ENCODE measurements around the gene LRRFIP1. TPM values are rescaled to one million over a fixed set of nuclear protein-coding genes. Genes with fewer than 3 reads are reported as not detected.

Gene LRRFIP1
- total RNA-seq, 4 donors from 2014 or later: 142 to 213 (median 191) TPM

DNA sequence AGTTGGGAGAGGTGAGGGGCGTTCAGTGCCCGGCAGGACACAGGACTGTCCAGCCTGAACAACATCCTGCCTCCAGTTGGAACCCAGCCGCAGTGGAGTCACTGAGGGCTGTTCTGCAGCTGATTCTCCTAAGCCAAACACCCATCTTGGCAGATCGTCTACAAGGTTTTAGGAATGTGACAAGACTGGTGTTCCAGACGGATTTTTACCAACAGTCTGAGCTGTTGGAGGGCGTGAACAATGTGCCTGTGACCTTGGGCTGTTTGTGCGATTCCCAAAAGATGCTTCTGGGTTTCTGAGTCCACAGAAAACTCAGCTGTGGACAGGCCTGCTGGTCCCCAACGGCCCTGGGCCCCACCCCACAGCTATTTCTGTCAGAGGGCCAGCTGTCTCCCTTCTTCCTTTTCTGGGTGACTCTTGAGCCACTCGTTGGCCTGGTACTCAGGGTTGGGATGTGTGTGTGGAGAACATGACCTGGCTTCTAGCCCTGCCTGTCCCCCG is 5.7 kb downstream of the LRRFIP1 start:
- intact Hi-C loops (cut with DNase I): loop anchor here (10.0 kb wide), 1 partner anchor 118 kb away; no protein-coding TSS in a partner anchor
- Histone ChIP-seq H3K4me3 (no peak overlapping the region), H3K9me3 (no peaks in the 10 kb centered on the region), H3K27ac (replicated peaks in 1 of 4) (peak overlapping the region; percentile 73 to 80 (median 77)), H3K27me3 (no peaks in the 10 kb centered on the region), H3K4me1 (peaks cover 50 to 62% (median 54%) of the 10 kb centered on the region in 4 donors), H3K36me3 (peaks cover 0 to 9% (median 2%) of the 10 kb centered on the region in 4 donors)
- TF ChIP-seq POLR2A (IDR thresholded peaks at IDR 0.05; ENCODE audit: low read depth) (no peak), POLR2AphosphoS5 (IDR thresholded peaks at IDR 0.05) (peak; percentile 30 to 37)
- 38% methylated on average over 9 of the region's 10 CpGs for WGBS
- DNase-seq (ENCODE audit: extremely low spot score): no peak

DNA sequence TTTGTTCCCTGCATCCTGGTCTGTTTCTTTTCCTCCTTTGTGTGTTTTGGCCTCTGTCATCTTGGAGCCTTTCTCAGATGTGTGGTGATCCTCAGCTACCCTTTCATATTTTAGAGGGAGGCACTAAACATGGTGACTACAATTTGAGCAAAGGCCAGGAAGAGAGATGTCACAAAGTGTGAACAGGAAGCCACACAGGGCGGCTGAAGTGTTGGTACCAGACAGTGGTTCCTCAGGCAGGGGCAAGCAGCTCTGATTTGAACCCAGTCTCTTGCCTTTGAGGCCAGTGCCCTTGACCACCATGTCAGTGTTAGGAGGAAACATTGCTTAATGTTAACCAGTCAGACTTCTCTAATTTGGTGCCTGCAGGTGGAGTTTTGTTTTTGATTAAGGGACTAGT is 9.2 kb downstream of the LRRFIP1 start:
- WGBS: 75% methylated on average over 1 of the region's 1 CpG
- H3K9me3 ChIP-seq: no peaks in the 10 kb centered on the region
- intact Hi-C loops (cut with DNase I): loop anchor here (10.0 kb wide), 1 partner anchor 122 kb away; no protein-coding TSS in a partner anchor
- peaks cover 0 to 8% (median 0%) of the 10 kb centered on the region in 4 donors for H3K36me3 ChIP-seq
- H3K27me3 ChIP-seq: no peaks in the 10 kb centered on the region
- DNase-seq (ENCODE audit: extremely low spot score): no peak
- no peak overlapping the region for H3K27ac ChIP-seq (replicated peaks in 1 of 4)
- no peak overlapping the region for H3K4me3 ChIP-seq
- no peak for TF ChIP-seq EP300 (IDR thresholded peaks at IDR 0.05)
- TF ChIP-seq, protein P1, sequence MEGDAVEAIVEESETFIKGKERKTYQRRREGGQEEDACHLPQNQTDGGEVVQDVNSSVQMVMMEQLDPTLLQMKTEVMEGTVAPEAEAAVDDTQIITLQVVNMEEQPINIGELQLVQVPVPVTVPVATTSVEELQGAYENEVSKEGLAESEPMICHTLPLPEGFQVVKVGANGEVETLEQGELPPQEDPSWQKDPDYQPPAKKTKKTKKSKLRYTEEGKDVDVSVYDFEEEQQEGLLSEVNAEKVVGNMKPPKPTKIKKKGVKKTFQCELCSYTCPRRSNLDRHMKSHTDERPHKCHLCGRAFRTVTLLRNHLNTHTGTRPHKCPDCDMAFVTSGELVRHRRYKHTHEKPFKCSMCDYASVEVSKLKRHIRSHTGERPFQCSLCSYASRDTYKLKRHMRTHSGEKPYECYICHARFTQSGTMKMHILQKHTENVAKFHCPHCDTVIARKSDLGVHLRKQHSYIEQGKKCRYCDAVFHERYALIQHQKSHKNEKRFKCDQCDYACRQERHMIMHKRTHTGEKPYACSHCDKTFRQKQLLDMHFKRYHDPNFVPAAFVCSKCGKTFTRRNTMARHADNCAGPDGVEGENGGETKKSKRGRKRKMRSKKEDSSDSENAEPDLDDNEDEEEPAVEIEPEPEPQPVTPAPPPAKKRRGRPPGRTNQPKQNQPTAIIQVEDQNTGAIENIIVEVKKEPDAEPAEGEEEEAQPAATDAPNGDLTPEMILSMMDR (IDR thresholded peaks at IDR 0.05): no peak
- TF ChIP-seq POLR2AphosphoS5 (IDR thresholded peaks at IDR 0.05): no peak
- no peak for TF ChIP-seq POLR2A (IDR thresholded peaks at IDR 0.05; ENCODE audit: low read depth)
- H3K4me1 ChIP-seq: peaks cover 18 to 44% (median 28%) of the 10 kb centered on the region in 4 donors

DNA sequence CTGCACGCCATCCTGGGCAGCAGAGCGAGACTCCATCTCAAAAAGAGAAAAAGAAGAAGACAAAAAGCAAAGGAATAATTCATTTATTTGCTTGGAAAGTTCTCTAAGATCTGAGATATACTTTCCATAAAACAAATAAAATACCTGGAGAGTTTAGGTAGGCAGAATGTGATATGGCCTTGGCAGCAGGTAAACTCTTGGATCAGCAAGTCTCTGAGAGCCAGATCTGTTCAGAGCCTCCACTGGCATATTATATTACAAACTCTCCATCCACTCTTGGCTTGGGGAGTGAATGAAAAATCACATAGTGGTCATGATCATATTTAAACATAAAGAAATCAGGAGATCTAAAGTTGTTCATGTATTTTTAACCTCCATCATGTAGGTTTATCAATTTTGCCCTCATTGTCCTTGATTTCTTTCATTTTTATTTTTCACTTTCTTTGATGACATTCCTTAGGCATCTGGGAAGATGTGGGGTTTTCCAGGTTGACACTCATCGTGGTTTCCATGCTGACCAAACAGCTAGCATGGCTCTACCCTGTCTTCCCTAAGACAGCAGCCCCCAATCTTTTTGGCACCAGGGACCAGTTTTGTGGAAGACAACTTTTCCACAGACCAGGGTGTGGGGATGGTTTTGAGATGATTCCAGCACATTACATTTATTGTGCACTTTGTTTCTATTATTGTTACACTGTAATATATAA is 10.2 kb downstream of the LRRFIP1 start:
- Histone ChIP-seq H3K27ac (replicated peaks in 1 of 4) (no peak overlapping the region), H3K4me3 (no peak overlapping the region), H3K36me3 (no peaks in the 10 kb centered on the region), H3K27me3 (no peaks in the 10 kb centered on the region), H3K4me1 (peaks cover 12 to 35% (median 18%) of the 10 kb centered on the region in 4 donors), H3K9me3 (no peaks in the 10 kb centered on the region)
- intact Hi-C loops (cut with DNase I): loop anchor here (10.0 kb wide), 1 partner anchor 123 kb away; no protein-coding TSS in a partner anchor
- TF ChIP-seq EP300 (IDR thresholded peaks at IDR 0.05): no peak
- TF ChIP-seq POLR2A (IDR thresholded peaks at IDR 0.05; ENCODE audit: low read depth): no peak
- TF ChIP-seq POLR2AphosphoS5 (IDR thresholded peaks at IDR 0.05): no peak
- TF ChIP-seq, protein P1 (IDR thresholded peaks at IDR 0.05): no peak
- WGBS: 72% methylated on average over 3 of the region's 3 CpGs
- no peak for DNase-seq (ENCODE audit: extremely low spot score)

DNA sequence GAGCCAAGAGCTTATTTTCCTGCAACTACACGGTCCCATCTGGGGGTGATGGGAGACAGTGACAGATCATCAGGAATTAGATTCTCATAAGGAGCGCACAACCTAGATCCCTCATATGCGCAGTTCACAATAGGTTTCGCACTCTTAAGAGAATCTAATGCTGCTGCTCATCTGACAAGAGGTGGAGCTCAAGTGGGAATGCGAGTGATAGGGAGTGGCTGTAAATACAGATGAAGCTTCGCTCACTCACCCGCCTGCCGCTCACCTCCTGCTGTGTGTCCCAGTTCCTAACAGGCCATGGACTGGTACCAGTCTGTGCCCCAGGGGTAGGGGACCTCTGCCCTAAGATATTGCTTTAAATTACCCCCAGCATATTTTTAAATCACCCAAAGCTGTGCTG is 10.8 kb downstream of the LRRFIP1 start:
- Histone ChIP-seq H3K4me3 (no peak overlapping the region), H3K9me3 (no peaks in the 10 kb centered on the region), H3K27me3 (no peaks in the 10 kb centered on the region), H3K27ac (replicated peaks in 1 of 4) (no peak overlapping the region), H3K36me3 (no peaks in the 10 kb centered on the region), H3K4me1 (peaks cover 6 to 32% (median 12%) of the 10 kb centered on the region in 4 donors)
- no peak for DNase-seq (ENCODE audit: extremely low spot score)
- TF ChIP-seq EP300 (IDR thresholded peaks at IDR 0.05): no peak
- TF ChIP-seq, protein P1 (IDR thresholded peaks at IDR 0.05): no peak
- TF ChIP-seq POLR2A (IDR thresholded peaks at IDR 0.05; ENCODE audit: low read depth): no peak
- TF ChIP-seq POLR2AphosphoS5 (IDR thresholded peaks at IDR 0.05): no peak
- intact Hi-C loops (cut with DNase I): loop anchor here (10.0 kb wide), 1 partner anchor 123 kb away; no protein-coding TSS in a partner anchor
- 88% methylated on average over 8 of the region's 8 CpGs for WGBS

DNA sequence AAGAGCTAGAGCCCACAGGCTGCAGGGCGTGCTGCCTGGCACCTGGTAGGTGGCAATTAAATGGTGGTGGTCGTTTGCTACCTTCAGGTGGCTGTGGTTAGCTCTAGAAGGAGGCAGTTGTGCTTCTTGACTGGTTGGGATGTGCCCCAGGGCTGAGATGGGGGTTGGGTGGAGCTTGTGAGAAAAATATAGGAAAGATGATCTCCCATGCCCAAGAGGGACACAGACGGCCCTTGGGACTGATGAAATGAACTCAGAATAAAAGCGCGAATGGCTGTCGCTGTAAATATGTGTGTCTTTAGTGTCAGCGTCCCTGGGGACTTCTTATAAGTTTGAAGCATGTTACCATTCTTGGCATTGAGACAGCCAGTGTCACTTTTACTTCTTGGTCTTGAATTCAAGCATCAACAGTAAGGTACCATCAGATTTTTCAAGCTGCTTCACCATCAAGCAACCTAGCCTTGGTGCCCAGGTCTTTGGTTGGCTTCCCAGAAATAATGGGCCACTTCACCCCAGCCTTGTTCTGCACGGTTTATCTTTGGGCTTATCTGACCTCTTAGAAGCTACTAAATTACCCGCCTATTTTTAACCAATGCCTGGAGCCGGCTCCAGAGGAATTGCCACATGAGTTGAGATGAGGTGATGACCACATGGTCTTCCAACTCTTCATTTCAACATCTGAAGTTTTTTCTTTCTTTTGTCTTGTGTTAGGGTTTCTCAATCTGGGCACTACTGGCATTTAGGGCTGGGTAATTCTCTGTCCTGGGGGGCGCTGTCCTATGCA is 11.9 kb downstream of the LRRFIP1 start:
- Histone ChIP-seq H3K4me1 (peaks cover 0 to 24% (median 5%) of the 10 kb centered on the region in 4 donors), H3K4me3 (no peak overlapping the region), H3K9me3 (no peaks in the 10 kb centered on the region), H3K36me3 (no peaks in the 10 kb centered on the region), H3K27me3 (no peaks in the 10 kb centered on the region), H3K27ac (replicated peaks in 1 of 4) (no peak overlapping the region)
- WGBS: 82% methylated on average over 11 of the region's 11 CpGs
- intact Hi-C loops (cut with DNase I): loop anchor here (10.0 kb wide), 1 partner anchor 124 kb away; no protein-coding TSS in a partner anchor
- DNase-seq (ENCODE audit: extremely low spot score): no peak
- no peak for TF ChIP-seq EP300 (IDR thresholded peaks at IDR 0.05)
- no peak for TF ChIP-seq POLR2AphosphoS5 (IDR thresholded peaks at IDR 0.05)
- no peak for TF ChIP-seq POLR2A (IDR thresholded peaks at IDR 0.05; ENCODE audit: low read depth)
- TF ChIP-seq, protein P1 (IDR thresholded peaks at IDR 0.05): no peak

Measured in esophagus muscularis mucosa (tissue), 4 donors.